22Rv1 (cell line): ENCODE data around the gene GANAB.

ENCODE experiments used
- H3K27ac ChIP-seq: fragments of 450-650 bp; 2 replicates; pipeline ENCODE4 v1.5.1; 2017
- CTCF ChIP-seq: fragments of 450-650 bp; IDR thresholded peaks from 2 replicates; pipeline ENCODE4 v1.5.1; 2017; ENCODE audit warnings: mild to moderate bottlenecking
- ZFX ChIP-seq: fragments of 450-650 bp; IDR thresholded peaks from 2 replicates; pipeline ENCODE4 v1.6.1; 2017; ENCODE audit warnings: antibody characterized with exemption, borderline replicate concordance

Gene GANAB

GRCh38 chr11:62580959-62581715 is 65.3 kb downstream of the GANAB start:
- no peak for TF ChIP-seq ZFX
- TF ChIP-seq CTCF: no peak
- no peak overlapping the region for H3K27ac ChIP-seq

DNA sequence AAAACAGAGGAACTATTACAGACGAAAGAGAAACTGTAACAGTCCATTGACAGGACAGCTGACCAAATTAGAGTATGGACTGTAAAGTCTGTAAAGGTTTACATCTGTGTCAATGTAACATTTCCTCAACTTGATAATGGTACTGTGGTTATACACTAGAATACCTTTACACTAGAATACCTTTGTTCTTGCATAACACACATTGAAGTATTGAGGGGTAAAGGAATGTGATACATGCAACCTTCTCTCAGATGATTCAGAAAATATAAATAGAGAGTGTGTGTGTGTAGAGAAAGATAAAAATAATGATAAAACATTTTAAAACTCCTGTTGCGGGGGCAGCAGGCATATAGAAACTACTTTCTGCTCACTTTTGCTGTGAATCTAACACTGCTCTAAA is 67.2 kb downstream of the GANAB start:
- no peak overlapping the region for H3K27ac ChIP-seq
- TF ChIP-seq CTCF: no peak
- TF ChIP-seq ZFX: no peak

DNA sequence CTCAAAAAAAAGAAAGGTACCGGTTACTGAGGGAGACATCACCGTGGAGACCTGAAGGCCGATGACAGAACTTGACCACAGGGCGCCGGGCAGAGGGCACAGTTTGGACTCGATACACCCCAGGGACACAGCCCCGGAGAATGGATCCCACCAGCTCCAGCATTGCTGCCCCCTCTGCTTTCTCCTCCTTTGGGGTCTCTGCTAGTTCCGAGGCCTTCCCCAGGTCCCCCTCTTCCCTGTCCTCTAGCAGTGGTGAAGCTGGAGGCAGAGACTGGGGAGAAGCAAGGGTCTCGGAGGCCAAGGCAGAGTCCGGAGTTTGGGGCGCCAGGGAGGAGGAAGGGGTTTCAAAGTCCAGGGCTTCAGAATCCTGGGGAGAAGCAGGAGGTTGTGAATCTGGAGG is 67.9 kb downstream of the GANAB start:
- no peak overlapping the region for H3K27ac ChIP-seq
- TF ChIP-seq CTCF: no peak
- no peak for TF ChIP-seq ZFX

DNA sequence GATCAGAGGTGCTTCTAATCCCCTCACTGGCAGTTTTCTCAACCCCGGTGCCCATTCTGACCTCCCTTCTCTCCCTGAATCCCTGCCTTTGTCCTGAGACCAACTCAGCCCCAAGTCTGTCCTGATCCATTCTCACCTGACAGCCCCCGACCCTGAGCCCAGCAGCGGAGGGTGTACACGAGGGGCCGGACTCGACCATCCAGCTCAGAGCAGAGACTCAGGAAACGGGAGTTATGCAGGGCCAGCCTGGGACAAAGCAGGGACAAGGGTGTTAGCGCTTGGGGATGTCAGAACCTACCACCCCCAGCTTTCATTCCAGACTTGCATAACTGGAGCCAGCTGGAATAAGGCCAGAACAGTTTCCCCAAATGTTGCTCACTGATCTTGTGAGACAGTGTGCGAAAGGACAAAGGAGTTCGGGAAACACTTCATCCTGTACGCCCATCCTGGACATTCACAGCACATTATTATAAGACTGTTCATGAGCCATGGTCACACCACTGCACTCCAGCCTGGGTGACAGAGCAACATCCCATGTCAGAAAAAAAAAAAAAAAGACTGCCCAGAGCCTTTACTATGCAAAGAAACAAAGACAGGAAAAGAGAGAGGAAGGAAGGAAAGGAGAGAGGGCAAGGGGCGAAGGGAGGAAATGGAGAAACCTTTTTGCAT is 69.2 kb downstream of the GANAB start:
- peak overlapping the region; percentile 12; the same call in 1 of the 2 replicates for H3K27ac ChIP-seq
- no peak for TF ChIP-seq ZFX
- no peak for TF ChIP-seq CTCF

- H3K27ac ChIP-seq: no peak overlapping the region
- TF ChIP-seq ZFX (no peak), CTCF (no peak)
These were observed 70.6 kb downstream of the GANAB start for GRCh38 chr11:62575837-62576236.

DNA sequence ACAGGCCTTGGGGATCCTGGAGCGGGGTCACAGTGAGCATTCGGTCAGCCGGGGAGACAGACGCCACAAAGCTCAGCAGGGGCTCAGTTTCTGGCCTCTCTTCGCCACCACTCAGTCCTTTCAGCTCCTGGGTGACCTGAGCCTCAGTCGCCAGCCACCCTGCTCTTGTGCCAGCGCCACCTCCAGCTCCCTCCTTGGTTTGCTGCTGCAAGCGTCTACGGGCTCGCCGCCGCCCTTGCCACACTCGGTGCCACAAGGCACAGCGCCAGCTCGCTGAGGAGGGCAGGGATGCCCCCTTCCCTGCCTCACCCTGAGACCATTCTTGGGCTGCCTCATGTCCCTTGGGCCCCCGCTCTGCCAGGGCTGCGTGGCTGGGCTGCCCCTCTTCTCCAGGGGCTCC is 71.3 kb downstream of the GANAB start:
- H3K27ac ChIP-seq: peak overlapping the region; percentile 79
- TF ChIP-seq CTCF (no peak), ZFX (no peak)
